Osteoblast (primary cell): ENCODE data around the gene CYP46A1. TPM values are rescaled to one million over a fixed set of nuclear protein-coding genes. Genes with fewer than 3 reads are reported as not detected.

ENCODE experiments used
- DNase-seq: peaks from one replicate; pipeline ENCODE4 v3.0.0; 2011; ENCODE audit warnings: low spot score, mixed read lengths; ENCODE audit not compliant: insufficient read length; ENCODE audit errors: missing footprints
- H2AFZ ChIP-seq: 2 replicates; pipeline ENCODE4 v1.6.0; 2011; ENCODE audit warnings: mild to moderate bottlenecking, low read length
- H3K27ac ChIP-seq: 2 replicates; pipeline ENCODE4 v1.5.1; 2011; ENCODE audit warnings: mild to moderate bottlenecking, low read depth, low read length, moderate library complexity
- H3K27me3 ChIP-seq: 2 replicates; pipeline ENCODE4 v1.6.0; 2012; ENCODE audit warnings: mild to moderate bottlenecking, control low read depth, inconsistent platforms, low read length, moderate library complexity; ENCODE audit not compliant: insufficient read depth
- H3K36me3 ChIP-seq: 2 replicates; pipeline ENCODE4 v1.5.1; 2011; ENCODE audit warnings: mild to moderate bottlenecking, low read length, control low read depth, moderate library complexity; ENCODE audit not compliant: insufficient read depth
- H3K4me1 ChIP-seq: 2 replicates; pipeline ENCODE4 v1.5.1; 2011; ENCODE audit warnings: mild to moderate bottlenecking, low read length, control low read depth, moderate library complexity; ENCODE audit not compliant: insufficient read depth
- H3K4me2 ChIP-seq: 2 replicates; pipeline ENCODE4 v1.6.0; 2011; ENCODE audit warnings: mild to moderate bottlenecking, low read length; ENCODE audit not compliant: insufficient read depth
- H3K4me3 ChIP-seq: fragments of 200-600 bp; sonication (generic); 3 replicates; pipeline ENCODE4 v1.5.1; 2012; ENCODE audit warnings: mild to moderate bottlenecking, low read length, inconsistent platforms; ENCODE audit not compliant: insufficient read depth
- H3K79me2 ChIP-seq: 2 replicates; pipeline ENCODE4 v1.6.0; 2012; ENCODE audit warnings: mild to moderate bottlenecking, low read length, control low read depth, inconsistent platforms; ENCODE audit not compliant: insufficient read depth
- H3K9me3 ChIP-seq: 2 replicates; pipeline ENCODE4 v1.5.1; 2011; ENCODE audit warnings: low read depth, low read length, control low read depth
- H4K20me1 ChIP-seq: 2 replicates; pipeline ENCODE4 v1.6.0; 2012; ENCODE audit warnings: mild to moderate bottlenecking, low read length, control low read depth; ENCODE audit not compliant: insufficient read depth
- CTCF ChIP-seq: IDR thresholded peaks from 2 replicates; pipeline ENCODE4 v1.5.1; 2011; ENCODE audit warnings: mild to moderate bottlenecking, low read depth, low read length, moderate library complexity; ENCODE audit errors: extremely low read depth
- total RNA-seq: library from RNA; depleted of rRNA; stranded (reverse); fragments of >200 nt; gene quantifications from 2 replicates; pipeline ENCODE4 v1.2.3, GENCODE V29; 2012

Gene CYP46A1
- total RNA-seq, 1 donor, result 0.36 TPM

GRCh38 chr14:99718031-99718810, 34.1 kb downstream of the CYP46A1 start:
- no peak overlapping the region for H2AFZ ChIP-seq
- peak; percentile 75 for DNase-seq
- no peaks in the 10 kb centered on the region for H3K79me2 ChIP-seq
- no peaks in the 10 kb centered on the region for H4K20me1 ChIP-seq
- H3K4me1 ChIP-seq, result no peaks in the 10 kb centered on the region
- no peaks in the 10 kb centered on the region for H3K36me3 ChIP-seq
- H3K4me3 ChIP-seq, result no peak overlapping the region
- H3K27ac ChIP-seq, result no peak overlapping the region
- no peaks in the 10 kb centered on the region for H3K9me3 ChIP-seq
- peaks cover 4% of the 10 kb centered on the region for H3K27me3 ChIP-seq
- no peak for TF ChIP-seq CTCF
- no peak overlapping the region for H3K4me2 ChIP-seq

- H3K36me3 ChIP-seq, result no peaks in the 10 kb centered on the region
- H3K79me2 ChIP-seq, result no peaks in the 10 kb centered on the region
- no peaks in the 10 kb centered on the region for H3K4me1 ChIP-seq
- no peak for DNase-seq
- no peak overlapping the region for H3K4me3 ChIP-seq
- H3K27me3 ChIP-seq, result peaks cover 4% of the 10 kb centered on the region
- no peak overlapping the region for H3K4me2 ChIP-seq
- no peak for TF ChIP-seq CTCF
- H3K27ac ChIP-seq, result no peak overlapping the region
- H4K20me1 ChIP-seq, result no peaks in the 10 kb centered on the region
- no peaks in the 10 kb centered on the region for H3K9me3 ChIP-seq
- H2AFZ ChIP-seq, result no peak overlapping the region
These were observed 34.7 kb downstream of the CYP46A1 start for GRCh38 chr14:99718811-99719192.

- no peaks in the 10 kb centered on the region for H3K79me2 ChIP-seq
- H4K20me1 ChIP-seq, result no peaks in the 10 kb centered on the region
- H3K4me2 ChIP-seq, result no peak overlapping the region
- no peak overlapping the region for H2AFZ ChIP-seq
- no peak overlapping the region for H3K27ac ChIP-seq
- no peaks in the 10 kb centered on the region for H3K36me3 ChIP-seq
- DNase-seq, result peak; percentile 66
- H3K9me3 ChIP-seq, result no peaks in the 10 kb centered on the region
- H3K4me3 ChIP-seq, result no peak overlapping the region
- no peaks in the 10 kb centered on the region for H3K4me1 ChIP-seq
- TF ChIP-seq CTCF, result no peak
- peaks cover 4% of the 10 kb centered on the region for H3K27me3 ChIP-seq
These were observed 37.1 kb downstream of the CYP46A1 start for GRCh38 chr14:99720941-99721791.

- H3K36me3 ChIP-seq, result no peaks in the 10 kb centered on the region
- no peaks in the 10 kb centered on the region for H3K79me2 ChIP-seq
- H3K4me1 ChIP-seq, result no peaks in the 10 kb centered on the region
- peak; percentile 70 for DNase-seq
- H3K27ac ChIP-seq, result no peak overlapping the region
- no peak overlapping the region for H3K4me2 ChIP-seq
- H3K9me3 ChIP-seq, result no peaks in the 10 kb centered on the region
- H3K4me3 ChIP-seq, result no peak overlapping the region
- no peaks in the 10 kb centered on the region for H4K20me1 ChIP-seq
- peaks cover 3% of the 10 kb centered on the region for H3K27me3 ChIP-seq
- H2AFZ ChIP-seq, result no peak overlapping the region
- no peak for TF ChIP-seq CTCF
These were observed 37.9 kb downstream of the CYP46A1 start for GRCh38 chr14:99721792-99722516.
